ENCODE measurements around the gene MBP. TPM values are rescaled to one million over a fixed set of nuclear protein-coding genes. Genes with fewer than 3 reads are reported as not detected.

The MBP gene
- total and polyA plus RNA-seq, 10 of the 15 experiments (the other 5 are each of a cell fraction or from before 2014, with no cell fraction given), result 12.2 to 67.8 (median 42.1) TPM

DNA sequence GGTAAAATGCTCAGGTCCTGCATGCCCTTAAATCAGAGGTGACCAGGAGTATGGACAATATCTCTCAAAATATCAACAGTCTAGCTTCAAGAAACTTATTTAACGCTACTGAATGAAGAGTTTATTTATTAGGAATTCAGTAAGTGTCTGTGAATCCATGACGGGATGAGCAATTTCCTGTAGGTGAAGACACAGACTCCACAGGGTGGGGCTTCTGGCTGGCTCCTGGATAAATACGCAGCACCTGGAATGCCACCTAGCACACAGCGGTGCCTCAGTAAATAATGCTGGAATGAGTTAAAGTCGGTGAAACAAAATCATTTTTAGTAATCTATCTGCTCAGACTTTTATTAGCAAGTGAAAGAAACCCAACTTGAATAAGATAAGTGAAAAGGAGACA is 29.4 kb upstream of the MBP start:
- ATAC-seq (no peak), FAIRE-seq (no peak)
- peaks cover 12% of the 10 kb centered on the region for H3K4me1 ChIP-seq (ENCODE audit: control insufficient read depth, insufficient read depth, low read length)

DNA sequence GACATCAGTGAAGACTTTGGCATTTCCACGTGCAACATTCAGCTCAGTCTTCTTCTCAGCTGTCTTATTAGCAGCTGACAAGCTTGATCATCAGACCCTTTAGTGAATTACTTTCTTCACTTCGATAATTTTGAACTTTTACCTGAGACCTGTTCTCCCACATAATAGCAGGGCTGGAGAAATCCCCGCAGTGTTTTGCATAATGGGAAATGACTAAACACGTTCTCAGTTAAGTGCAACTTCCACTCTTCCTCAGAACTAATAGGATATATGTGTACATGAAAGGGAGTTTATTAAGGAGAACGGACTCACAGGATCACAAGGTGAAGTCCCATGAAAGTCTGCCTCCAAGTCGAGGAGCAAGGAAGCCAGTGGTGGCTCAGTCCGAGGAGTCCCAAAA is 28.8 kb upstream of the MBP start:
- no peak; the same call in 2 of the 3 replicates for ATAC-seq
- in situ Hi-C loops (cut with MboI), result no loop called here
- H4K20me1 ChIP-seq (ENCODE audit: control insufficient read depth, insufficient read depth), result no peaks in the 10 kb centered on the region
- no peaks in the 10 kb centered on the region for H3K79me2 ChIP-seq (ENCODE audit: control insufficient read depth, insufficient read depth, low read length)
- H3K27ac ChIP-seq (ENCODE audit: control insufficient read depth, insufficient read depth), result no peak overlapping the region
- WGBS (ENCODE audit: insufficient coverage, insufficient replicate concordance, low lambda C conversion rate, missing lambda C conversion rate), result 23% methylated on average over 7 of the region's 7 CpGs
- H3K9me3 ChIP-seq (replicated peaks; ENCODE audit: control insufficient read depth, insufficient read depth, low read length), result no peaks in the 10 kb centered on the region
- no peak overlapping the region for H3K9ac ChIP-seq (ENCODE audit: control insufficient read depth, insufficient read depth, low read length)
- intact Hi-C loops (cut with micrococcal nuclease; ENCODE audit: unreplicated experiment), result no loop called here
- H2AFZ ChIP-seq (ENCODE audit: control insufficient read depth, low read depth, low read length), result no peak overlapping the region
- no TSS peak for BruUV-seq (replicated peaks)
- ChIA-PET POLR2A (no interaction called here), RAD21 (ENCODE audit: unreplicated experiment) (no interaction called here), CTCF (interaction anchor here (0.6 kb wide), 2 partner anchors 112 to 332 kb away, joined by 3 to 4 read pairs; no protein-coding TSS in a partner anchor), SMC1A (ENCODE audit: uncharacterized antibody, unreplicated experiment) (interaction anchor here (0.8 kb wide), 2 partner anchors 32 to 38 kb away, joined by 3 to 4 read pairs; no protein-coding TSS in a partner anchor)
- no peak for DNase-seq (ENCODE audit: low read depth, low spot score)
- no peaks in the 10 kb centered on the region for H3K27me3 ChIP-seq (replicated peaks in 1 of 2; ENCODE audit: control insufficient read depth in 2 of 2, insufficient read depth in 2 of 2, low read length in 1 of 2)
- no peak for FAIRE-seq
- no peak overlapping the region for H3K4me3 ChIP-seq
- H3K4me1 ChIP-seq (ENCODE audit: control insufficient read depth, insufficient read depth, low read length), result peaks cover 12% of the 10 kb centered on the region
- H3K4me2 ChIP-seq (ENCODE audit: control insufficient read depth, insufficient read depth), result no peak overlapping the region; the same call in 1 of the 2 replicates
- TF ChIP-seq SRF (IDR thresholded peaks at IDR 0.05; ENCODE audit: low read depth in 2 of 2, low read length in 2 of 2) (no peak), LARP7 (IDR thresholded peaks at IDR 0.05) (no peak), MTA2 (IDR thresholded peaks at IDR 0.05; ENCODE audit: low read depth) (no peak), SKIL (IDR thresholded peaks at IDR 0.05; ENCODE audit: low read depth, poor library complexity, severe bottlenecking) (no peak)
- H3K36me3 ChIP-seq (ENCODE audit: control insufficient read depth in 2 of 2, insufficient read depth in 2 of 2, low read length in 1 of 2), result no peaks in the 10 kb centered on the region

More for the DNA sequence above, 29.4 kb upstream of the MBP start:
- ChIA-PET RAD21 (ENCODE audit: unreplicated experiment) (no interaction called here), SMC1A (ENCODE audit: uncharacterized antibody, unreplicated experiment) (no interaction called here), POLR2A (no interaction called here), CTCF (no interaction called here)
- no peaks in the 10 kb centered on the region for H3K36me3 ChIP-seq (ENCODE audit: control insufficient read depth in 2 of 2, insufficient read depth in 2 of 2, low read length in 1 of 2)
- H3K27me3 ChIP-seq (replicated peaks in 1 of 2; ENCODE audit: control insufficient read depth in 2 of 2, insufficient read depth in 2 of 2, low read length in 1 of 2), result no peaks in the 10 kb centered on the region
- H3K4me3 ChIP-seq, result no peak overlapping the region
- no peak overlapping the region for H3K27ac ChIP-seq (ENCODE audit: control insufficient read depth, insufficient read depth)
- 58% methylated on average over 5 of the region's 5 CpGs for WGBS (ENCODE audit: insufficient coverage, insufficient replicate concordance, low lambda C conversion rate, missing lambda C conversion rate)
- TF ChIP-seq NFYA (IDR thresholded peaks at IDR 0.05; ENCODE audit: borderline replicate concordance, low read depth, low read length), result no peak
- no peak for TF ChIP-seq LARP7 (IDR thresholded peaks at IDR 0.05)
- TF ChIP-seq ASH2L (IDR thresholded peaks at IDR 0.05; ENCODE audit: borderline replicate concordance, low read depth), result no peak
- no peak for TF ChIP-seq SMARCA5 (IDR thresholded peaks at IDR 0.05)
- TF ChIP-seq FOS (IDR thresholded peaks at IDR 0.05; ENCODE audit: borderline replicate concordance, extremely low read depth, insufficient read length), result no peak
- no peak for TF ChIP-seq SMAD1 (IDR thresholded peaks at IDR 0.05; ENCODE audit: low read depth, partially characterized antibody)
- TF ChIP-seq HDAC2 (IDR thresholded peaks at IDR 0.05), result no peak
- TF ChIP-seq IRF4 (IDR thresholded peaks at IDR 0.05; ENCODE audit: low read depth, low read length), result no peak
- no peaks in the 10 kb centered on the region for H3K9me3 ChIP-seq (replicated peaks; ENCODE audit: control insufficient read depth, insufficient read depth, low read length)
- H3K79me2 ChIP-seq (ENCODE audit: control insufficient read depth, insufficient read depth, low read length), result no peaks in the 10 kb centered on the region
- no peak overlapping the region for H2AFZ ChIP-seq (ENCODE audit: control insufficient read depth, low read depth, low read length)
- DNase-seq (ENCODE audit: low read depth, low spot score), result no peak
- BruUV-seq (replicated peaks), result no TSS peak
- H4K20me1 ChIP-seq (ENCODE audit: control insufficient read depth, insufficient read depth), result no peaks in the 10 kb centered on the region
- H3K9ac ChIP-seq (ENCODE audit: control insufficient read depth, insufficient read depth, low read length), result no peak overlapping the region
- no peak overlapping the region for H3K4me2 ChIP-seq (ENCODE audit: control insufficient read depth, insufficient read depth)
- intact Hi-C loops (cut with micrococcal nuclease; ENCODE audit: unreplicated experiment), result no loop called here
- in situ Hi-C loops (cut with MboI), result no loop called here

Measured in GM12878 (cell line).